GM12878 (cell line): ENCODE data around the gene OPRL1. TPM values are rescaled to one million over a fixed set of nuclear protein-coding genes. Genes with fewer than 3 reads are reported as not detected.

ENCODE experiments used
- ASH2L ChIP-seq: fragments of 300-600, 200-600 bp; sonication (generic); IDR thresholded peaks from 2 replicates; pipeline ENCODE4 v1.6.1; 2017; ENCODE audit warnings: low read depth, mild to moderate bottlenecking, borderline replicate concordance
- EGR1 ChIP-seq, 2 experiments: IDR thresholded peaks; 1 replicate in 1 of 2; 2 replicates in 1 of 2; pipeline ENCODE4 v1.6.1; 2011 to 2012; ENCODE audit warnings: low read depth in 2 of 2, low read length in 2 of 2, borderline replicate concordance in 1 of 2, mild to moderate bottlenecking in 1 of 2, moderate library complexity in 1 of 2
- FOXK2 ChIP-seq: fragments of 450-650 bp; IDR thresholded peaks from 2 replicates; pipeline ENCODE4 v1.6.1; 2017; ENCODE audit warnings: mild to moderate bottlenecking, moderate library complexity
- HDAC2 ChIP-seq: fragments of 200-600 bp; sonication (generic); IDR thresholded peaks from 2 replicates; pipeline ENCODE4 v1.6.1; 2017
- IKZF1 ChIP-seq: fragments of 450-650 bp; conservative IDR thresholded peaks from 2 replicates; pipeline ENCODE4 v1.6.1; 2017; ENCODE audit warnings: antibody characterized with exemption, mild to moderate bottlenecking
- KAT2A ChIP-seq: conservative IDR thresholded peaks from 2 replicates; pipeline ENCODE4 v1.6.1; 2011; ENCODE audit warnings: low read depth, low read length; ENCODE audit not compliant: control insufficient read depth
- MXI1 ChIP-seq: fragments of 150-350 bp; IDR thresholded peaks from 2 replicates; pipeline ENCODE4 v1.6.1; 2011; ENCODE audit warnings: low read depth, mild to moderate bottlenecking, inconsistent platforms, low read length, improper control_type of control experiment
- NFIC ChIP-seq: IDR thresholded peaks from 2 replicates; pipeline ENCODE4 v1.6.1; 2012; ENCODE audit warnings: low read depth, mild to moderate bottlenecking, inconsistent platforms, low read length, moderate library complexity
- NFYB ChIP-seq: IDR thresholded peaks from 2 replicates; pipeline ENCODE4 v1.6.1; 2011; ENCODE audit warnings: low read depth, mild to moderate bottlenecking, low read length, improper control_type of control experiment, moderate library complexity; ENCODE audit not compliant: insufficient read depth
- POLR2AphosphoS2 ChIP-seq: IDR thresholded peaks from 2 replicates; pipeline ENCODE4 v1.6.1; 2011; ENCODE audit warnings: low read depth, mild to moderate bottlenecking, low read length, improper control_type of control experiment, moderate library complexity
- RAD21 ChIP-seq: IDR thresholded peaks from 2 replicates; pipeline ENCODE4 v1.6.1; 2011; ENCODE audit warnings: mild to moderate bottlenecking, low read depth, low read length, moderate library complexity; ENCODE audit not compliant: insufficient read depth
- TAF1 ChIP-seq: IDR thresholded peaks from 2 replicates; pipeline ENCODE4 v1.6.1; 2011; ENCODE audit warnings: mild to moderate bottlenecking, low read depth, low read length, borderline replicate concordance
- TBL1XR1 ChIP-seq: IDR thresholded peaks from 2 replicates; pipeline ENCODE4 v1.6.1; 2012; ENCODE audit warnings: low read depth, low read length, improper control_type of control experiment
- ZNF207 ChIP-seq: fragments of 450-650 bp; IDR thresholded peaks from 2 replicates; pipeline ENCODE4 v1.6.1; 2014; ENCODE audit warnings: antibody characterized with exemption, mild to moderate bottlenecking, borderline replicate concordance
- polyA plus RNA-seq, 11 experiments: library from polyadenylated mRNA; depleted of rRNA in 4 of 11; unstranded in 6 of 11; stranded (reverse) in 5 of 11; fragments of >200 nt; fragmentation: Nextera tagmentation in 4 of 11; fragmentation: Illumina TruSeq in 1 of 11; extraction: Ambion mirVana in 4 of 11; extraction: Trizol in 1 of 11; gene quantifications; 1 replicate in 1 of 11; 2 replicates in 10 of 11; pipeline versions ENCODE4 v1.2.1 to v1.2.3, GENCODE V29; 2011 to 2016; ENCODE audit warnings: inconsistent platforms in 2 of 11, missing spikeins in 2 of 11, low read depth in 1 of 11
- total RNA-seq, 4 experiments: library from RNA; depleted of rRNA in 3 of 4; stranded (reverse); fragments of >200 nt in 3 of 4; fragmentation: Illumina TruSeq in 1 of 4; extraction: Trizol in 1 of 4; gene quantifications; 2 replicates each; pipeline versions ENCODE4 v1.2.1 to v1.2.3, GENCODE V29; 2013 to 2021
- TF ChIP-seq, protein P1 (sequence below), 3 experiments: IDR thresholded peaks in 2 of 3; conservative IDR thresholded peaks in 1 of 3; 2 replicates each; pipeline ENCODE4 v1.5.1; 2011; ENCODE audit warnings: low read depth in 3 of 3, low read length in 3 of 3, mild to moderate bottlenecking in 3 of 3, control low read depth in 2 of 3, moderate library complexity in 2 of 3, inconsistent platforms in 1 of 3, mixed read lengths in 1 of 3; ENCODE audit not compliant: control insufficient read depth in 2 of 3, insufficient read depth in 1 of 3; ENCODE audit errors: extremely low read depth in 1 of 3
- TF ChIP-seq, protein P2 (sequence below): IDR thresholded peaks from 2 replicates; pipeline ENCODE4 v1.6.1; 2011; ENCODE audit warnings: mild to moderate bottlenecking, low read depth, low read length, moderate library complexity; ENCODE audit not compliant: insufficient replicate concordance
- TF ChIP-seq, protein P3 (sequence below): fragments of 450-650 bp; IDR thresholded peaks from 2 replicates; pipeline ENCODE4 v1.6.1; 2017; ENCODE audit warnings: mild to moderate bottlenecking
- TF ChIP-seq, protein P4 (sequence below): fragments of 450-650 bp; IDR thresholded peaks from 2 replicates; pipeline ENCODE4 v1.6.1; 2016; ENCODE audit warnings: mild to moderate bottlenecking, moderate library complexity, borderline replicate concordance
- TF ChIP-seq, protein P5 (sequence below): IDR thresholded peaks from 2 replicates; pipeline ENCODE4 v1.6.1; 2012; ENCODE audit warnings: low read depth, low read length, improper control_type of control experiment

OPRL1 gene
- total and polyA plus RNA-seq, 10 of the 15 experiments (the other 5 are each of a cell fraction or from before 2014, with no cell fraction given) = 0.04 to 0.41 (median 0.24) TPM; not detected in 1

DNA sequence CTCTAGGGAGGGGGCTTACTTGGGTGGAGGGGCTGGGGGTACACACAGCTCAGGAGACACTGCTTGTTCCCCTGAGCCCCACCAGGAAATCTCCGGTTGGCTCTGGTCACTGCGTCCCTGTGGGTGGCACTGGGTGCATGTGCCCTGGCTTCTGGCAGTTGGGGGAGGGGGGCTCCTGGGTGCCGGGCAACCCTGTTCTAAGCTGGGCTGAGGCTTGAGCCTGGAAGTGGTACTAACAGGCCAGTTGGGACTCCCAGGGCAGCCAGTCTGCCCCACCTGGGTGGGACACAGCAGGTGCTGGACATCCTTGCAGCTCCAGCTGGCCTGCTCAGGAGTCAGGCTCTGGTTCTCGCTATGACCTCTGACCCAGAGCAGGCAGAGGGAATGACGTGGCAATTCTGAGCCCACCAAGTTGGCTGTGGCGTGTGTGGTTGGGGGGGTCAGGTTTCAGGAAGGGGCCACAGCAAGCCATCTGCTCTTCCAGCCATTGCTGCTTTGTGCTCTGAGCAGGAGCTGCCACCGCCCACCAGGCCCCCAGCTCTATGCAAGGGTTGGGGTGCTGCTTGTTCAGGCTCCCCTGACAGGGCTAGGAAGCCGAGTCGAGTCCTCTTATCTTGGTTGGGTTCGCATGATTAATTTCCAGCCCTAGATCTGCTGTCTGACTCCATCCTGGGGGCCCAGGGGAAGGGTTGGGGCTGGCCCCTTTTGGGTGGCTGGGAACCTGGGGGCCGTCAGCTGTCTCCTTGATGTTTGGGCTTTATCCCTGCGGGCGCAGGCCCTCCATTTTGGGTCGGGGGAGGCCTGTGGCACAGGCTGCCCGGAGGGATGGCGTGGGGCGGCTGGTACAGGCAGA lies 43.3 kb upstream of the OPRL1 start (continued):
- TF ChIP-seq, protein P1, sequence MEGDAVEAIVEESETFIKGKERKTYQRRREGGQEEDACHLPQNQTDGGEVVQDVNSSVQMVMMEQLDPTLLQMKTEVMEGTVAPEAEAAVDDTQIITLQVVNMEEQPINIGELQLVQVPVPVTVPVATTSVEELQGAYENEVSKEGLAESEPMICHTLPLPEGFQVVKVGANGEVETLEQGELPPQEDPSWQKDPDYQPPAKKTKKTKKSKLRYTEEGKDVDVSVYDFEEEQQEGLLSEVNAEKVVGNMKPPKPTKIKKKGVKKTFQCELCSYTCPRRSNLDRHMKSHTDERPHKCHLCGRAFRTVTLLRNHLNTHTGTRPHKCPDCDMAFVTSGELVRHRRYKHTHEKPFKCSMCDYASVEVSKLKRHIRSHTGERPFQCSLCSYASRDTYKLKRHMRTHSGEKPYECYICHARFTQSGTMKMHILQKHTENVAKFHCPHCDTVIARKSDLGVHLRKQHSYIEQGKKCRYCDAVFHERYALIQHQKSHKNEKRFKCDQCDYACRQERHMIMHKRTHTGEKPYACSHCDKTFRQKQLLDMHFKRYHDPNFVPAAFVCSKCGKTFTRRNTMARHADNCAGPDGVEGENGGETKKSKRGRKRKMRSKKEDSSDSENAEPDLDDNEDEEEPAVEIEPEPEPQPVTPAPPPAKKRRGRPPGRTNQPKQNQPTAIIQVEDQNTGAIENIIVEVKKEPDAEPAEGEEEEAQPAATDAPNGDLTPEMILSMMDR (IDR thresholded peaks at IDR 0.05 in 2 of 3, conservative IDR thresholded peaks at IDR 0.05 in 1 of 3; ENCODE audit: control insufficient read depth in 2 of 3, extremely low read depth in 1 of 3, insufficient read depth in 1 of 3, low read depth in 3 of 3, low read length in 3 of 3) = no peak
- no peak for TF ChIP-seq NFYB
- TF ChIP-seq HDAC2 = no peak
- TF ChIP-seq, protein P2, sequence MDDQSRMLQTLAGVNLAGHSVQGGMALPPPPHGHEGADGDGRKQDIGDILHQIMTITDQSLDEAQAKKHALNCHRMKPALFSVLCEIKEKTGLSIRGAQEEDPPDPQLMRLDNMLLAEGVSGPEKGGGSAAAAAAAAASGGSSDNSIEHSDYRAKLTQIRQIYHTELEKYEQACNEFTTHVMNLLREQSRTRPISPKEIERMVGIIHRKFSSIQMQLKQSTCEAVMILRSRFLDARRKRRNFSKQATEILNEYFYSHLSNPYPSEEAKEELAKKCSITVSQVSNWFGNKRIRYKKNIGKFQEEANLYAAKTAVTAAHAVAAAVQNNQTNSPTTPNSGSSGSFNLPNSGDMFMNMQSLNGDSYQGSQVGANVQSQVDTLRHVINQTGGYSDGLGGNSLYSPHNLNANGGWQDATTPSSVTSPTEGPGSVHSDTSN = no peak
- TF ChIP-seq, protein P3, sequence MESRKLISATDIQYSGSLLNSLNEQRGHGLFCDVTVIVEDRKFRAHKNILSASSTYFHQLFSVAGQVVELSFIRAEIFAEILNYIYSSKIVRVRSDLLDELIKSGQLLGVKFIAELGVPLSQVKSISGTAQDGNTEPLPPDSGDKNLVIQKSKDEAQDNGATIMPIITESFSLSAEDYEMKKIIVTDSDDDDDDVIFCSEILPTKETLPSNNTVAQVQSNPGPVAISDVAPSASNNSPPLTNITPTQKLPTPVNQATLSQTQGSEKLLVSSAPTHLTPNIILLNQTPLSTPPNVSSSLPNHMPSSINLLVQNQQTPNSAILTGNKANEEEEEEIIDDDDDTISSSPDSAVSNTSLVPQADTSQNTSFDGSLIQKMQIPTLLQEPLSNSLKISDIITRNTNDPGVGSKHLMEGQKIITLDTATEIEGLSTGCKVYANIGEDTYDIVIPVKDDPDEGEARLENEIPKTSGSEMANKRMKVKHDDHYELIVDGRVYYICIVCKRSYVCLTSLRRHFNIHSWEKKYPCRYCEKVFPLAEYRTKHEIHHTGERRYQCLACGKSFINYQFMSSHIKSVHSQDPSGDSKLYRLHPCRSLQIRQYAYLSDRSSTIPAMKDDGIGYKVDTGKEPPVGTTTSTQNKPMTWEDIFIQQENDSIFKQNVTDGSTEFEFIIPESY = no peak
- TF ChIP-seq FOXK2 = no peak
- TF ChIP-seq MXI1 = no peak
- TF ChIP-seq POLR2AphosphoS2 = peak; percentile 11
- TF ChIP-seq, protein P4, sequence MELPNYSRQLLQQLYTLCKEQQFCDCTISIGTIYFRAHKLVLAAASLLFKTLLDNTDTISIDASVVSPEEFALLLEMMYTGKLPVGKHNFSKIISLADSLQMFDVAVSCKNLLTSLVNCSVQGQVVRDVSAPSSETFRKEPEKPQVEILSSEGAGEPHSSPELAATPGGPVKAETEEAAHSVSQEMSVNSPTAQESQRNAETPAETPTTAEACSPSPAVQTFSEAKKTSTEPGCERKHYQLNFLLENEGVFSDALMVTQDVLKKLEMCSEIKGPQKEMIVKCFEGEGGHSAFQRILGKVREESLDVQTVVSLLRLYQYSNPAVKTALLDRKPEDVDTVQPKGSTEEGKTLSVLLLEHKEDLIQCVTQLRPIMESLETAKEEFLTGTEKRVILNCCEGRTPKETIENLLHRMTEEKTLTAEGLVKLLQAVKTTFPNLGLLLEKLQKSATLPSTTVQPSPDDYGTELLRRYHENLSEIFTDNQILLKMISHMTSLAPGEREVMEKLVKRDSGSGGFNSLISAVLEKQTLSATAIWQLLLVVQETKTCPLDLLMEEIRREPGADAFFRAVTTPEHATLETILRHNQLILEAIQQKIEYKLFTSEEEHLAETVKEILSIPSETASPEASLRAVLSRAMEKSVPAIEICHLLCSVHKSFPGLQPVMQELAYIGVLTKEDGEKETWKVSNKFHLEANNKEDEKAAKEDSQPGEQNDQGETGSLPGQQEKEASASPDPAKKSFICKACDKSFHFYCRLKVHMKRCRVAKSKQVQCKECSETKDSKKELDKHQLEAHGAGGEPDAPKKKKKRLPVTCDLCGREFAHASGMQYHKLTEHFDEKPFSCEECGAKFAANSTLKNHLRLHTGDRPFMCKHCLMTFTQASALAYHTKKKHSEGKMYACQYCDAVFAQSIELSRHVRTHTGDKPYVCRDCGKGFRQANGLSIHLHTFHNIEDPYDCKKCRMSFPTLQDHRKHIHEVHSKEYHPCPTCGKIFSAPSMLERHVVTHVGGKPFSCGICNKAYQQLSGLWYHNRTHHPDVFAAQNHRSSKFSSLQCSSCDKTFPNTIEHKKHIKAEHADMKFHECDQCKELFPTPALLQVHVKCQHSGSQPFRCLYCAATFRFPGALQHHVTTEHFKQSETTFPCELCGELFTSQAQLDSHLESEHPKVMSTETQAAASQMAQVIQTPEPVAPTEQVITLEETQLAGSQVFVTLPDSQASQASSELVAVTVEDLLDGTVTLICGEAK = no peak
- no peak for TF ChIP-seq RAD21
- no peak for TF ChIP-seq TBL1XR1
- no peak for TF ChIP-seq ZNF207
- TF ChIP-seq, protein P5, sequence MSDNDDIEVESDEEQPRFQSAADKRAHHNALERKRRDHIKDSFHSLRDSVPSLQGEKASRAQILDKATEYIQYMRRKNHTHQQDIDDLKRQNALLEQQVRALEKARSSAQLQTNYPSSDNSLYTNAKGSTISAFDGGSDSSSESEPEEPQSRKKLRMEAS = no peak
- 0 out of 2 replicates have a peak, but pooled peaks have one; percentile 12 for TF ChIP-seq IKZF1
- no peak for TF ChIP-seq ASH2L
- no peak for TF ChIP-seq NFIC
- TF ChIP-seq KAT2A = no peak
- TF ChIP-seq TAF1 = no peak; the same call in 1 of the 2 replicates
- TF ChIP-seq EGR1 (IDR thresholded peaks at IDR 0.05; ENCODE audit: borderline replicate concordance in 1 of 2, low read depth in 2 of 2, low read length in 2 of 2) = no peak; a peak in 1 of 3 replicates
